Measurements from ENCODE around the gene RPRD2.
A peak's percentile ranks its signal among the peaks of the same experiment; 100 is the strongest.

RPRD2 gene

DNA sequence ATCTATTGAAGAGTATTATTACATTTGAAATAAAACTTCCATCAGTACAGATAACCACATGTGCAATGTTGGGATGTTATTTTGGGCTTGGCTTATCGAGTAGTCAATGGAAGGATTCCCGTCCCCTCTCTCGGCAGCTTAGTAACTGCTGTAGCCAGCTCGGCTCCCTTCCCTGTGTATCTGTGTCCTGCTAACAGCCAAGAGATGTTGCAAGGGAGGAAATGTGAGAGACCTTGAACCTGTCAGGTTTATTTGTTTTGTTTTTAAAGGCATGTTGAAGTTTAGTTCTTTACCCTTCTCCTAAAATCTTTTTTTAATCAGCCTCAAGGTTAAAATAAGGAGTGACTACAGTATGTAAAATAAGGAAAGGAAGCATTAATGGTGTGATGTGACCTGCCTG lies 109.7 kb downstream of the RPRD2 start:
- DNase-seq = no peak

DNA sequence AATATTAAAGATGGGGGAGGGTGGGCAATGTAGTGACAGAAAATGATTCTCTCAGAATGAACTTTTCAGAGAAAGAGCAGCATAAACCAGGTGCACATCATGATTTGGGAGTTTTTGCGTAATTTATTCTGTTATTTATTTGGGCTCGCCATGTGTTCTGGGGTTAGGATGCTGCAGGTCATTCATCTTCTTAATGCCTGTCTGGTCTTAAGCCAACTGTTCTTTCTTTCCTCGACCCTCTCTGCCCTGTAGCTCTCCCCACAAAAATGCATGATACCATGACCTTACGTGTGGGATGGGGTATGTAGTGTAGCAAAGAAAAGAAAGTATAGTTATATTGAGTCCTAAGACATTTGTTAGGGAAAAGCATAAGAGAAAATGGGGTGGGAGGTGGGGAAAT lies 110.9 kb downstream of the RPRD2 start:
- no peak for DNase-seq

DNA sequence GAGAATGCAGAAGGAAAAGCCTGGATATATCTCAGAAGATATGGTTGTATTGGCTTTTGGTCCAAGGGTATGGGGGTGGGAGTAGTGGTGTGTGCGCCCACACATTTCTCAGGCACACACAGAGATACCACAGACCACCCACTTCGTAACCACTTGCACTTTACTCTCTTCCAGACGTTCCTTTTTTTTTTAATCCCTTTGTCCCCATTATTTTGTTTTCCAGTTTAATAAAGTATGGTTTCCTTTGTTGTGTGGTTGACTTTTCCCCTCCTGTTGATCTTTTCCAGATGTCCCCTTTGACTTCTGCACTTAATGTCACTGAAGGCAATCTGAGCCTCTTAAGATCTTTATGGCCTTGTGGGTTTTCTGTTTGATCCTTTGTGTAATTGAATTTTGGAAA lies 112.8 kb downstream of the RPRD2 start:
- no peak for DNase-seq

DNA sequence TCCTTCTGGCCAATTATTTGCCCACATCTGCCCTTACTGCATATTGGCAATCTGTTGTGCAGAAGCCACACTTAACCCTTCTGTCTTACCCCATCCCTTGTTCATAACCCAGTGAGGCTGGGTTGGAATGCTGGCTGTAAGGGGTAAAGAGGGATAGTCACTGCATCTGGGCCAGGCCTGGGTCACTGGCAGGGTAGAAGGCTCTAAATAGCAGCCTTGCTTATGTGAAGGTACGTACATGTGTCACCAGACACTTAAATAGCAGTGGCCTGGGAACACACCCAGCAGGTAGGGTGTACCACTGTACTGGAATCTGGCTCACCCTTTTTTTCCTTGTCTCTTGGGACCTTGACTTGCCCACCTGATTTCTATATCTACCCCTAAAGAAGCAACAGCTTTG lies 113.4 kb downstream of the RPRD2 start:
- DNase-seq = no peak

DNA sequence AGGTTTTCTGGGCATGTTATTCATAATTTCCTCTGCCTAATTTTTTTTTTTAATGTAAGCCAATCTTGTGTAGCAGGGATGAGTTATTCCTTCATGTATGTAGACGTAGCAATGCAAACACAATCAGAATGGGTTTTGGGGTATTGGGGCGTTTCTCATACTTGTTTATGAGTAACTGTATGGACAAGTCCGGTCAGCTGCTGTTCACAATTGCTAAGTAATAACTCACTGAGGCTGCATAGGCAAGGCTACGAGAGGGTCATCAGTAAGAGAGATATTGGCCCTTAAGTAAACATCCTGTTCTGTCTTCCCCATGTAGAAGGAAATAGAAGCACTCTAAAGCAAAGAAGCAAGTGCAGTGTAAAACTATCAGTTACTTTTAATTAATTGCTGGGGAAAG lies 113.8 kb downstream of the RPRD2 start:
- DNase-seq = no peak

DNA sequence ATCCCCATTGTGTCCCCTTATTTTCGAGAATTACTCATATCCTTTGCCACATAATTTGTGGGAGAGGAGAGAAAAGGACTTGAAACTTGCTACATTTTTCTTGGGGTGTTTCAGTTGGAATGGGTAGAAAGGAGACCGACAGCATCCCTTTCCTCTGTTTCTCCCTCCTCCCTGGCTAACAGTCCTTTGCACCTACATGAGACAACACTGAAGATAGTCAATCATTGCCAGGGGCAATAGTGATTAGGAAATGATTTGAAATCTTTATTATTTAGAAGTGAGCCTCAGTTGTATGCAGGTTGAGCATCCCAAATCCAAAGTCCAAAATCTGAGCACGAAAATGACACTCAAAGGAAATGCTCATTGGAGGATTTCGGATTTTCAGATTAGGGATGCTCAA lies 115.4 kb downstream of the RPRD2 start:
- DNase-seq = no peak

DNA sequence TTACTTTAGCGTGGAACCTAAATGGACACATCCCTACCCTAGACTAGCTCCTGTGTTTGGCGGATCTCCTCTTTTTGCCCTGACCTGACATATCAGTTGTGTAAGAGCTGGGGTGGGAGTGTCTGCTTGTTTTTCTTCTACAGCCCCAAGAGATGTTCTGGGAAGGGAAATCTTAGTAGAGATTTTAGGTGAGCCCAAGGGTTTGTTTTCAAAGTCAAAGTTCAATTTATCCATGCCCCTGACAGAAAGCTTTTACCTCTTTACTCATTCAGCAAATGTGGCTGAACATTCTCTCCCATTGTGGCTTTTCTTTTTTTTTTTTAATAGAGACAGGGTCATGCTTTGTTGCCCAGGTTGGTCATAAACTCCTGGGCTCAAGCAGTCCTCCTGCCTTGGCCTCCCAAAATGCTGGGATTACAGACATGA lies 116.0 kb downstream of the RPRD2 start:
- no peak for DNase-seq

DNA sequence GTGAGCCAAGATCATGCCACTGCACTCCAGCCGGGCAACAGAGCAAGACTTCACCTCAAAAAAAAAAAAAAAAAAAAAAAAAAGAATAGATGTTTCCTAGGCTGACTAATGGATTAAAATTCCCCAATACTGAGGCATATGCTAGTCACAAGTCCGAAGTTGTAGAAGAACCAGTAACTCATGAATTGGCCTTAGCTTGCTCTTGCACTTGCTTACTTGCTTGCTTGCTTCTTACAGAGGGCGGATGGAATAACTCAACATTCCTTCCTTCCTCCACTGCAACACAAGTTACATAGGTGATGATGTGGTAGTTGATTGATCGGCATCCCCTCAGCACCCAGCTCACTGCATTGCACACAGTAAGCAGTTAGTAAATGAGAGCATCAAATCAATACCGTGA lies 120.5 kb downstream of the RPRD2 start:
- DNase-seq = no peak

DNA sequence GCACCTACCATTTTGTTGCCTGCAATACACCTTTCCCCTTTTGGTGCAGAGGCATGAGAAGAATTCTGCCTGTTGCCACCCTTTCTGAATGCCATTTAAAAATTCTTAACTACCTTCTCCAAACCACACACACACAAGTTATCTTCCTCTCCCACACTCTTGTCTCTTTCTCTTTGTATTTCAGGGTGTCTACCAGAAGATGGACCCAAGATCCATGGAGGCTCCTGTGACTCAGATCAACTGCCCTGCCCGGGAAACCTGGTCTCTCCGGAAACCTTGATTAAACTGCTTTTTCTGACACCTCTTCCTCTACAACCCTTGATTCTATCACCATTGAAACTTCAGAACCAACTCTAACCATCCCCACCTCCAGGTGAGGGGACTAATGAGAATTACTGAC lies 120.9 kb downstream of the RPRD2 start:
- peak in 1 of 5 experiments; percentile 24 for DNase-seq

DNA sequence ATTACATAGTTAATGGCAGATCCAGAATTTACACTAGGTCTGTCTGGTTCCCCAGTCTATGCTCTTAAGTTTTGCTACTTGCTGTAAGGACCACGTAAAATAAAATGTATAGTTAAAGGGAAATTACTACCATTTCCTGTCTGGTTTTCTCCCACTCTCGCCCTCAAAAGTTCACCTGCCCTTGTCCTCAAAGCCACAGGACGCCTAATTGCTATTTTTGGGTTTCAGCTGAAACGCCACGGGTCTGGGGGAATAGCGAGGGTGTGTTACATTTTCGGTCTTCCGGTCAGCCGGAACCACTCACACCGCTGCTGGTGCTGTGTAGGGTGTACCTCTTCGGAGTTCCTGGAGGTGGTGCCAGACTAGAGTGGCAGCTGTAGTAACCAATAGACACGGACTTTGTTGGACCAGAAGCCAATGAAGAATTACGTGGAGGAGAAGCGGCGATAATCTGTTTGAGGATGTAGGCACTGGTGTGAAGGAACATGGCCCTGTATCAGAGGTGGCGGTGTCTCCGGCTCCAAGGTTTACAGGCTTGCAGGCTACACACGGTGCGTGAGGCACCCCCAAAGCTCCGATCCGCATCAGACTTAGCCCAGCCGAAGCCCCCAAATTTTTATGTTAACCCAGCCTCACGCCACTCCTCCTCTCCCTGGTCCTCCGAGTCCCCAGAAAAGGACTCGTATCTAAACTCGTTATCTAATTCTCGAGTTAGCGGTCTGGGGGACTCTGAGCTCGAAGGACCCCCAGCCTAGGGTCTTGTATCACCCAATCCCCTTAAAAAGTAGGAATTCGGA lies 123.2 kb downstream of the RPRD2 start, which contains the start of gene TARS2:
TSS of gene TARS2 (plus strand) at position 454 of the 797 bp plus-strand sequence. CDS start at position 486, 32 bp downstream.
- DNase-seq = peak; percentile 53 to 99 (median 90)

DNA sequence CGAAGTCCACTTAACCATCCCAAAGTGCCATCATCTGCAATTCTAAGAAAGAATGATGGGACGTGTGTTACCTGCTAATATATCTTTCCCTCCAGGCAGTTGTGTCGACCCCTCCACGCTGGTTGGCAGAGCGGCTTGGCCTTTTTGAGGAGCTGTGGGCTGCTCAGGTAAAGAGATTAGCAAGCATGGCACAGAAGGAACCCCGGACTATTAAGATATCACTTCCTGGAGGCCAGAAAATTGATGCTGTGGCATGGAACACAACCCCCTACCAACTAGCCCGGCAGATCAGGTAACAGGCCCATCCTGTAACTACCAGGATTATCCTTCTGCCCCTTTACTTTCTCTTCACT lies 123.8 kb downstream of the RPRD2 start:
- peak in 1 of 5 experiments; percentile 14 for DNase-seq

DNA sequence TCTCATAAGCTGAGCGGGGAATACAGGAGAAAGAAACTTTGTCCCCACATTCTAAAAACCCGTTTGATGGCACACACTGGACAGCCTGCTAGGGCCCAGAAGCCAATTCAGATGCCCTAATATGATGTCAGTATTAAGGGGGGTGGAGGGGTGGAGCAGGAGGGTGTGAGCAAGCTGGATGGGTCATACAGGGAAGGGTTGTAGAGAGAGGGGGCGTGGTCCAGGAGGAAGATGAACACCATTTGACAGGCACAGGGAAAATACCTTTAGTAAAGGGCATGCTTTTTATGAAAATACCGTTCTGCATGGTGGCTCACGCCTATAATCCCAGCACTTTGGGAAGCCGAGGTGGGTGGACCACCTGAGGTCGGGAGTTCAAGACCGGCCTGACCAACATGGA lies 129.2 kb downstream of the RPRD2 start:
- no peak for DNase-seq

DNA sequence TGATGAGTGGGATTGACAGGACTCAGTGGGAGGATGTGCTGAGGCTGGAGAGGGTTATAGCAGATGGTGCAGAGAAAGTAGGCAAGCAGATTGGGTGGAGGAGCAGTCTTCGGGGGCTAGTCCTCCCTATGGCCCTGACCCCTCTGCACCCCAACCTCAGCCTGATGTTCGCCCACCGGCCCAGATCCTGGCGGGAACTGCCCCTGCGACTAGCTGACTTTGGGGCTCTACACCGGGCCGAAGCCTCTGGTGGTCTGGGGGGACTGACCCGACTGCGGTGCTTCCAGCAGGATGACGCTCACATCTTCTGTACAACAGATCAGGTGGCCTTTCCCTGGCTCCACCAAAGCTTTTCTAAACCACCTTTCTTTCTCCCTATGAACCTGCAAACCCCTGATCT lies 134.4 kb downstream of the RPRD2 start:
- DNase-seq = no peak

DNA sequence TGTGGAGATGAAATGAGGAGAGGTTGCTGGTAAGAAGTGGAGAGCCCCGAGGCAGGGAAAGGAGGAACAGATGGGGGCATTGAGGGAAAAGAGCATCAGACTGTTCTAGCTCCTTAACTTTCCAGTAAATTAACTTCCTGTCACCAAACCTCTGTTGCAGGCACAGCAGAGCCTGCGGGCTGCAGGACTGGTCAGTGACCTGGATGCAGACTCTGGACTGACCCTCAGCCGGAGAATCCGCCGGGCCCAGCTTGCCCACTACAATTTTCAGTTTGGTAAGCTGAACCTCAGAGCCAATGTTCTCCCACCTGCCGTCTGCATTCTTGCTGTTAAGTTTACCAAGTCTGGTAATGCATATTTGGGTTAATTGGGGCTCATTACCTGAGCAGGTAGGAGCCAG lies 141.5 kb downstream of the RPRD2 start:
- no peak for DNase-seq

DNA sequence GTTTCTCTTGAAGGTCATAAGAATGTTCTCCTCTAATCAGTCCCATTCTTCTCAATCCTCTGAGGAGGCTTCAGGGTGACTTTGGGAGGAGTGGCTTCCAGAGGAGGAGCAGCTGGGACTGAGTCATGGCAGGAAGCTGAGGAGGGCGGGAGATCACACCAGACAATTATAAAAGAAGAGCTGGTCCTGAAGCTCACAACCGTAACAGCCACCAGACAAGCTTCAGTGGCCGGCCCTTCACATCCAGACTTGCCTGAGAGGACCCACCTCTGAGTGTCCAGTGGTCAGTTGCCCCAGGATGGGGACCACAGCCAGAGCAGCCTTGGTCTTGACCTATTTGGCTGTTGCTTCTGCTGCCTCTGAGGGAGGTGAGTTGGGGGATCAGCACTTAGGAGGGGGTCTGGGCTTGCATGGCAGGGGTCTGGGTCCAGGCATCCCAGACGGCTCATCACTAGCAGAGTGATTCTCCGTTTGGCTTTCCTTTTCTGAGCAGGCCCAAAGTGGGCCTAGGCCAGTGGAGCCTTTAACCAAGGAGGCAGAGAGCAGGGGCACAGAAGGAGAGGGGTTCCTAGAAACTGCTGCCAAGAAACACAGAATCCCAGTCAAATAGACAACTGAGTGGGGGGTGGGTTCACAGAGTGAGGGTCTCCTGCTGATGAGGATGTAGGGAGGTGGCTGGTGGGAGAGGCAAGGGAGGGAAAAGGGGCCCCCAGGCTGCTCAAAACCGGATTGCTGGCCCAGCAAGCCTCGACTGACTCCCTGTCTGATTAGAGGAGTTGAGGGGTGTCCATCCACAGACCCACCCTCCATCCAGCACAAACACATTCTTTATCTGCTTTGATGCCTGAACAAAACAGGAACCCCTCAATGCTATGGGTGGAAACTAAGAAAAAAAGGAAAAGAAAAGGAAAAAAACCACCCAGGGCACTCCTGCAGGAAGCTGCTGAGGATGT lies 144.2 kb downstream of the RPRD2 start, which contains the start of gene ECM1:
TSS of gene ECM1 (plus strand) at position 198 of the 953 bp plus-strand sequence. CDS start at position 299, 101 bp downstream.
- DNase-seq = no peak

DNA sequence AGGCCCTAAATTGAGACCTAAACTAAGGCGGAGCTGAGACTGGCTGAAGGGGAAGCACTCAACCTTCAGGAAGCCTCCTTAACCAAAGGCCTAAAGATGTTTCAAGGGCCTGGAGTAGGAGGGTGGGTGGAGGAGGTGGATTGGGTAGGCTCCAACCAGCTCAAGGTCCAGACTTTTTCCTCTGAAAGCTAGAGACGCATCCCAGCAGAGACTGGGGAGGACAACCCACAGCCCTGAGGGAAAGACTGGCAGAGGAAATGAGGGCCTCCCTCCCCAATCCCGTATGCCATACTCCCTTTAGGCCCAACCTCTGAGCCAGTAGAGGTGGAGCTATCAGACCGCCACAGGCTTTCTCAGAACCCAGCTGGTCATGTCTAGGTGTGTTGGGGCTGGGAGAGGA lies 145.0 kb downstream of the RPRD2 start:
- DNase-seq = no peak

DNA sequence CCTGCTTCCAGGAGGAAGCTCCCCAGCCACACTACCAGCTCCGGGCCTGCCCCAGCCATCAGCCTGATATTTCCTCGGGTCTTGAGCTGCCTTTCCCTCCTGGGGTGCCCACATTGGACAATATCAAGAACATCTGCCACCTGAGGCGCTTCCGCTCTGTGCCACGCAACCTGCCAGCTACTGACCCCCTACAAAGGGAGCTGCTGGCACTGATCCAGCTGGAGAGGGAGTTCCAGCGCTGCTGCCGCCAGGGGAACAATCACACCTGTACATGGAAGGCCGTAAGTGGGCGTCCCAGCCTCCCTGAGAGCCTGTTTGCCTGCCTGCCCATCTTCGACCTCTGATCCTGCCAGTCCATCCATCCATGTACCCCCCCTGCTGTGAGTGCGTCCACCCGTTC lies 147.6 kb downstream of the RPRD2 start:
- DNase-seq = no peak

DNA sequence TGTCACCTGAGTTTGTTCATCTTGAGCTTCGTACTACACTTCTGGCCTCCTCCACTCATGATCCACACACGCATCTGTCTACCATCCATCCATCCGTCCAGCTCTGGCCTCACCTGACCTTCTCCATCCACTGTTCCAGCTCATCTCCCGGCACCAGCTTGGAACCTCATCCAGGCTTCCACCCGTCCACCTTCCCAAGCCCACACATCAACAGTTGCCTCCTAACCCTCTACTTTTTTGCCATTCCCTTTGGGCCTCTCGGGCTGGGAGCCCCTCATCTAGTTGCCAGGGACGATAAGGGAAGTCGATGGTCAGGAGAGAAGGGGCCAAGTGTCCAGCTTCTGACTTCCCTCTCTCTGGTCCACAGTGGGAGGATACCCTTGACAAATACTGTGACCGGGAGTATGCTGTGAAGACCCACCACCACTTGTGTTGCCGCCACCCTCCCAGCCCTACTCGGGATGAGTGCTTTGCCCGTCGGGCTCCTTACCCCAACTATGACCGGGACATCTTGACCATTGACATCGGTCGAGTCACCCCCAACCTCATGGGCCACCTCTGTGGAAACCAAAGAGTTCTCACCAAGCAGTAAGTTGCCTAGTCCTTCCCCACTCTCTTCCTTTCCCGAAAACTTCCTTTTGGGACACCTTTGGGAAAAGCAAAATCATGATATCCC lies 148.2 kb downstream of the RPRD2 start:
- no peak for DNase-seq

DNA sequence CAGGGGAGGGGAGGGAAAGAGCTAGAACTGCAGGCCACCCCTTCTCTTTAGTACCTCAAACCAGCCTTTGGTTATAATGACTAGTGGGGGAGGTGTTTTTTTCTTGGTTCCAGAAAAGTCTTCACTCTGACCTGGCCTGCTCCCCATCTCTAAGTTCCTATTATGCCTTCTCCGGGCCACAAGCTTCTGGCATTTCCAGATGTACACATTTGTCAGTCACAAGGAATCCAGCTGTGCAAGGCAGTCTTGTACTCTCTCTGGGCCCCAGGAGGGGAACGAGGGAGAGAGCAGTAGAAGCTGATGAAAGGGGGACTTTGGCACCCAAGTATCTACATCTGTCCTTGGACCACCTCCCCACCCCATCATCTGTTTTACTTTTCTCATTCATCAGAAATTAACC lies 148.9 kb downstream of the RPRD2 start:
- DNase-seq = no peak

DNA sequence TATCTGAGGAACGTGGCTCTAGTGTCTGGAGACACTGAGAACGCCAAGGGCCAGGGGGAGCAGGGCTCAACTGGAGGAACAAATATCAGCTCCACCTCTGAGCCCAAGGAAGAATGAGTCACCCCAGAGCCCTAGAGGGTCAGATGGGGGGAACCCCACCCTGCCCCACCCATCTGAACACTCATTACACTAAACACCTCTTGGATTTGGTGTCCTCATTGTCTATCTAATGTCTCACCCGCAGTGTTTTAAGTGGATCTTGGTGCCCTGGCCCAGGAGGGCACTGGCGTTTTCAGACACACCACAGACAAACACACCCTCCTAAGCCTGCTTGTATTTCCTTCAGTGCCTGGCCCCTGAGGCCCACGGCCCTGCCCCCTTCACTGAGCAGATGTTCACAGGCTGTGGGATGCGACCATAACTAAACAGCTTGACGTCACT lies 149.4 kb downstream of the RPRD2 start:
- no peak for DNase-seq

DNA sequence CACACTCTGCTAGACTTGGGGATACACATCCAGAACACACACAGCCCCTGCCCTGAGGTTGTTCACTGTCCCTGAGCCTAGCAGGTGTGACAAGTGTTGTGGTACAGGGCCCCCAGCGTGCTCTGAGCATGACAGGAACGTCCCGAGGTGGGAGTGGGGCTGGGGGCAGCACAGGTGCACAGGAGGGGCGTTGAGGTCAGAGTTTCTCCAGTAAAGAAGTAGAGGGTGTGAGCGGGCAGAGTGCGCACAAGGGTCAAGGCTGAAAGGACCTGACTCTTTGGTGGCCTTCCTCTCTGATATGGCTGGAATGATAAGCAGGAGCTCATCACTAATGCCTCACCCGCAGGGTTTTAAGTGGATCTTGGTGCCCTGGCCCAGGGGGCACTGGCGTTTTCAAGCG lies 150.3 kb downstream of the RPRD2 start:
- no peak for DNase-seq

DNA sequence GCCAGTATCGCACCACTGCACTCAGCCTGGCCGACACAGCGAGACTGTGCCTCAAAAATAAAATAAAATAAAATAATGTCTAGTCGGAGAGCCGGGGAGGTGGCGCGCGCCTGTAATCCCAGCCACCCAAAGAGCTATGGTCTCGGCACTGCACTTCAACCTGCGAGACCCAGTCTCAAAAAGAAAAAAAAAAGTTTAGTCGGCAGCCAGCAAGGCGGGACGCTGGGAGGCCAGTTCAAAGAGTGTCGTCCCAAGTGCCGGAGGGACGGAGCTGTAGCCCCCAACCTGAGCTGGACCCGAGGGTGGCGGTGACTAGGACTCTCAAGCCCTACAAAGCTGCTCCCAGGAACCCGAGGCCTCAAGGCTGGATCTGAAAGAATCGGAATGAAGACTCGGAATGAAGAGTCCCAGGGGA lies 151.0 kb downstream of the RPRD2 start:
- no peak for DNase-seq

Measured in T-helper 2 cell (primary cell).